Mesendoderm (in vitro differentiated cells): ENCODE data around the gene CTBP1.

Source experiments
- DNase-seq: peaks from one replicate; pipeline ENCODE4 v3.0.0; 2013
- H2AK5ac ChIP-seq: 2 replicates; pipeline ENCODE4 v1.6.1; 2013; ENCODE audit warnings: low read length, inconsistent platforms
- H2BK120ac ChIP-seq: 2 replicates; pipeline ENCODE4 v1.6.1; 2013; ENCODE audit warnings: low read depth, mild to moderate bottlenecking, low read length, moderate library complexity, mixed read lengths
- H2BK15ac ChIP-seq: replicated peaks from 2 replicates; pipeline ENCODE4 v1.6.1; 2013; ENCODE audit warnings: low read depth, mild to moderate bottlenecking, moderate library complexity
- H2BK5ac ChIP-seq: 2 replicates; pipeline ENCODE4 v1.6.1; 2013; ENCODE audit warnings: low read length, inconsistent platforms
- H3K18ac ChIP-seq: 2 replicates; pipeline ENCODE4 v1.6.1; 2013; ENCODE audit warnings: mild to moderate bottlenecking, low read length, mixed read lengths
- H3K23ac ChIP-seq: one replicate; pipeline ENCODE4 v1.6.1; 2013; ENCODE audit warnings: low read length
- H3K27ac ChIP-seq: 2 replicates; pipeline ENCODE4 v1.5.1; 2013; ENCODE audit warnings: low read depth, mild to moderate bottlenecking, inconsistent platforms, low read length, moderate library complexity
- H3K27me3 ChIP-seq: 2 replicates; pipeline ENCODE4 v1.6.1; 2013; ENCODE audit warnings: low read length, control low read depth, mild to moderate bottlenecking, inconsistent platforms; ENCODE audit not compliant: insufficient read depth, poor library complexity
- H3K36me3 ChIP-seq: 2 replicates; pipeline ENCODE4 v1.6.1; 2013; ENCODE audit warnings: low read length, inconsistent platforms; ENCODE audit not compliant: control insufficient read depth, insufficient read depth
- H3K4ac ChIP-seq: one replicate; pipeline ENCODE4 v1.6.1; 2013; ENCODE audit warnings: low read depth, mild to moderate bottlenecking, low read length, moderate library complexity
- H3K4me1 ChIP-seq: 2 replicates; pipeline ENCODE4 v1.6.1; 2013; ENCODE audit warnings: low read depth, low read length, inconsistent platforms; ENCODE audit not compliant: control insufficient read depth
- H3K4me2 ChIP-seq: 2 replicates; pipeline ENCODE4 v1.6.1; 2013; ENCODE audit warnings: low read length
- H3K4me3 ChIP-seq: 2 replicates; pipeline ENCODE4 v1.5.1; 2013; ENCODE audit warnings: mild to moderate bottlenecking, low read length
- H3K56ac ChIP-seq: one replicate; pipeline ENCODE4 v1.6.1; 2013; ENCODE audit warnings: low read length
- H3K79me1 ChIP-seq: 2 replicates; pipeline ENCODE4 v1.6.1; 2013; ENCODE audit warnings: low read length, inconsistent platforms
- H3K79me2 ChIP-seq: 2 replicates; pipeline ENCODE4 v1.6.1; 2013; ENCODE audit warnings: mild to moderate bottlenecking, low read length; ENCODE audit not compliant: control insufficient read depth, insufficient read depth
- H3K9ac ChIP-seq: 2 replicates; pipeline ENCODE4 v1.6.1; 2013; ENCODE audit warnings: low read length, inconsistent platforms
- H4K5ac ChIP-seq: one replicate; pipeline ENCODE4 v1.6.1; 2013; ENCODE audit warnings: low read length
- H4K8ac ChIP-seq: one replicate; pipeline ENCODE4 v1.6.1; 2013; ENCODE audit warnings: low read depth, mild to moderate bottlenecking, control low read depth, low read length, moderate library complexity
- WGBS: extraction: QIAGEN DNeasy Blood & Tissue Kit; methylation state at CpG from one replicate; pipeline ENCODE4 v1.1.7; 2013; ENCODE audit warnings: low lambda C conversion rate, missing lambda C conversion rate; ENCODE audit not compliant: insufficient coverage; ENCODE audit errors: extremely low coverage; 5-methylcytosine and 5-hydroxymethylcytosine counted together

Gene CTBP1

DNA sequence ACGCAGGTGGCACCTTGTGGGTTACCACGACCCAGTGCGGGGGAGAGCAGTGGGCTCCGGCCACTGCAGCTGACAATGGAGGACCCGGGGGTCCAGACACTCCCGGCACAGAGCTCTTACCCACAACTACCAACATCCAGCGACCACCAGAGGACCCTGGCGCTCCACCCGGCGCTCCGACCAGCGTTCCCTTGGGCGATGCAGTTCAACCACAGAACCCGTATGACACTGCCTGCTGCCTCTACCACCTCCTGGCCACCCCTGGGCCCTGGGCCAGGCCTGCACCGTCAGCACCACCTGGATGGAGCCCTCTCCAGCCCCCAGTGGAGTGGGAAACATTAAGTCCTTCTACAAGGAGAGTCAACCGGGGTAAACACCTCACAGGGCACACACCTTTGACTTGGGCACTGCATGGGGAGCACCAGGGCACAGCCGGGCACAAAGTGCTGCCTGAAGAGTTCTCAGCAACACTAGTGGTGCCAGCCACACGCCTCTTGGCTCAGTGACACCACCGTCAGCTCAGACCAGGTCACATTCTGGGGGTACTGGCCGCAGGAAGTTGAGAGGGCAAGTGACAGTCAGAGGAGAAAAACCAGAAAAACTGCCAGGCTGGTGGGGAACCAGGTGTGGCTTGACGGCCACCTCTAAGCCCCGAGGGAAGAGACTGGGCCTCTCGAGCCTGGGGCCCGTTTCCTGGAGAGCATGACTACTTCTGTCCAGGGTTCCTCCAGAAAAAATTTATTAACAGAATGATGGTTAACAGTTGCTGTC is 2.6 kb downstream of the CTBP1 start:
- Histone ChIP-seq H3K27ac (no peak overlapping the region), H3K4me2 (no peak overlapping the region)

DNA sequence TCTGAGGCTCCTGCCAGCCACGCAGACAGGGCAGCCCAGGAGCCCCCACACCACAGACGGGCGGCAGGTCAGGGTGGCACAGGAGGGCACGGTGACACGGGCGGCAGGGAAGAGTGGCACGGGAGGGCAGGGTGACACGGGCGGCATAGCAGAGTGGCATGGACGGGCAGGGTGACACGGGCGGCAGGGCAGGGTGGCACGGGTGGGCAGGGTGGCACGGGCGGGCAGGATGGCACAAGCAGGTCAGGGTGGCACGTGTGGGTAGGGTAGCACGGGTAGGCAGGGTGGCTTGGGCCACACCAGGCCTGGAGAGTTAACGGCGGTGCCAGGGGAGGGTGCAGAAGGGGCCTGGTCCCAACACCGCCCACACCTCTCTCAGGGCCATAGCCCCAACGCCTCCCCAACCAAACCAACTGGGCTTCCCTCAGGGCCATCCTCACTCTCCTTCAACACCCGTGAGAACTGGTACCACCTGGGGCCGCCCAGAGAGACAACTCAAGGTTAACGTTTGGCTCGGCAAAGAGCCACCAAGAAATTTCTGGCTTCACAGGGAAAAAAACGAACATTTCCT is 3.4 kb downstream of the CTBP1 start:
- H3K23ac ChIP-seq: no peak overlapping the region
- peaks cover 5% of the 10 kb centered on the region for H3K4me1 ChIP-seq
- H3K4me2 ChIP-seq: no peak overlapping the region
- peaks cover 20% of the 10 kb centered on the region for H3K79me1 ChIP-seq
- H3K79me2 ChIP-seq: peaks cover 71% of the 10 kb centered on the region
- H3K56ac ChIP-seq: peak overlapping the region; percentile 60
- no peak overlapping the region for H4K5ac ChIP-seq
- WGBS: no CpG with 5 or more reads among the region's 26 CpGs
- H2BK120ac ChIP-seq: no peak overlapping the region
- H3K27me3 ChIP-seq: no peaks in the 10 kb centered on the region
- no peak overlapping the region for H2AK5ac ChIP-seq
- H3K4me3 ChIP-seq: no peak overlapping the region
- no peak overlapping the region for H2BK15ac ChIP-seq
- H3K27ac ChIP-seq: no peak overlapping the region
- H3K36me3 ChIP-seq: no peaks in the 10 kb centered on the region
- no peak overlapping the region for H3K4ac ChIP-seq
- H3K9ac ChIP-seq: no peak overlapping the region
- DNase-seq: no peak
- H3K18ac ChIP-seq: no peak overlapping the region
- H2BK5ac ChIP-seq: no peak overlapping the region
- H4K8ac ChIP-seq: no peak overlapping the region

More for the DNA sequence above, 2.6 kb downstream of the CTBP1 start:
- H3K36me3 ChIP-seq: no peaks in the 10 kb centered on the region
- no peak overlapping the region for H2BK5ac ChIP-seq
- H3K4me3 ChIP-seq: no peak overlapping the region
- H4K8ac ChIP-seq: no peak overlapping the region
- H4K5ac ChIP-seq: no peak overlapping the region
- peak overlapping the region; percentile 98 for H3K9ac ChIP-seq
- no peak overlapping the region for H3K4ac ChIP-seq
- H2BK15ac ChIP-seq: no peak overlapping the region
- DNase-seq: no peak
- H3K56ac ChIP-seq: peak overlapping the region; percentile 96
- peaks cover 64% of the 10 kb centered on the region for H3K79me2 ChIP-seq
- peaks cover 5% of the 10 kb centered on the region for H3K4me1 ChIP-seq
- H3K27me3 ChIP-seq: no peaks in the 10 kb centered on the region
- no CpG with 5 or more reads among the region's 24 CpGs for WGBS
- H3K23ac ChIP-seq: no peak overlapping the region
- H2AK5ac ChIP-seq: no peak overlapping the region
- no peak overlapping the region for H3K18ac ChIP-seq
- peaks cover 15% of the 10 kb centered on the region for H3K79me1 ChIP-seq
- H2BK120ac ChIP-seq: no peak overlapping the region

DNA sequence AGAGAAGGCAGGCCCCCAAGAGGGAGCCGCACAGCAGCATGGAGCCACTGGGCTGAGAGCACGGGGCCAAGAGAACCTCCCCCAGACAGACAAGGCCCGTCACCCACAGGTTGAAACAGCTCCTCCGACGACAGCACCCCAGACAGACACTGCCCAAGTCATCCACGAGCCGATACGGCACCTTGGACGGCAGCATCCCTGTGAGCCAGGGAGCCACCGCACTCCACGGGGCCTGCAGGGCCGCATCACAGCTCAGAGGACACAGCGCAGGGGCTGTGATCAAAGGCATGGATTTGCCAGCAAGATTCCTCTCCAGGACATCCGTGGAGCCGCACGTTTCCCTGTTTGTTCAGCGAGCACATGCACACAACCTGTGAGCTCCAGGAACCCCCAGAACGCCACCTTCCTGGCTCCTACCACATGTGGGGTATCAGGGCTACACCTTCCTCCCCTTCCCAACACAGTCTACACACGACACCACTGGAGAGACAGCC is 3.9 kb downstream of the CTBP1 start:
- H4K8ac ChIP-seq: no peak overlapping the region
- no peak overlapping the region for H2BK120ac ChIP-seq
- H3K79me1 ChIP-seq: peaks cover 19% of the 10 kb centered on the region
- no CpG with 5 or more reads among the region's 19 CpGs for WGBS
- no peak overlapping the region for H3K18ac ChIP-seq
- no peak overlapping the region for H3K9ac ChIP-seq
- H4K5ac ChIP-seq: no peak overlapping the region
- DNase-seq: no peak
- H2AK5ac ChIP-seq: no peak overlapping the region
- H3K4ac ChIP-seq: no peak overlapping the region
- no peak overlapping the region for H2BK5ac ChIP-seq
- no peak overlapping the region for H3K56ac ChIP-seq
- H3K23ac ChIP-seq: peak overlapping the region; percentile 66
- H3K79me2 ChIP-seq: peaks cover 71% of the 10 kb centered on the region
- no peak overlapping the region for H2BK15ac ChIP-seq
- H3K4me1 ChIP-seq: peaks cover 5% of the 10 kb centered on the region
- H3K27ac ChIP-seq: no peak overlapping the region
- no peaks in the 10 kb centered on the region for H3K27me3 ChIP-seq
- no peak overlapping the region for H3K4me3 ChIP-seq
- no peak overlapping the region for H3K4me2 ChIP-seq
- no peaks in the 10 kb centered on the region for H3K36me3 ChIP-seq

DNA sequence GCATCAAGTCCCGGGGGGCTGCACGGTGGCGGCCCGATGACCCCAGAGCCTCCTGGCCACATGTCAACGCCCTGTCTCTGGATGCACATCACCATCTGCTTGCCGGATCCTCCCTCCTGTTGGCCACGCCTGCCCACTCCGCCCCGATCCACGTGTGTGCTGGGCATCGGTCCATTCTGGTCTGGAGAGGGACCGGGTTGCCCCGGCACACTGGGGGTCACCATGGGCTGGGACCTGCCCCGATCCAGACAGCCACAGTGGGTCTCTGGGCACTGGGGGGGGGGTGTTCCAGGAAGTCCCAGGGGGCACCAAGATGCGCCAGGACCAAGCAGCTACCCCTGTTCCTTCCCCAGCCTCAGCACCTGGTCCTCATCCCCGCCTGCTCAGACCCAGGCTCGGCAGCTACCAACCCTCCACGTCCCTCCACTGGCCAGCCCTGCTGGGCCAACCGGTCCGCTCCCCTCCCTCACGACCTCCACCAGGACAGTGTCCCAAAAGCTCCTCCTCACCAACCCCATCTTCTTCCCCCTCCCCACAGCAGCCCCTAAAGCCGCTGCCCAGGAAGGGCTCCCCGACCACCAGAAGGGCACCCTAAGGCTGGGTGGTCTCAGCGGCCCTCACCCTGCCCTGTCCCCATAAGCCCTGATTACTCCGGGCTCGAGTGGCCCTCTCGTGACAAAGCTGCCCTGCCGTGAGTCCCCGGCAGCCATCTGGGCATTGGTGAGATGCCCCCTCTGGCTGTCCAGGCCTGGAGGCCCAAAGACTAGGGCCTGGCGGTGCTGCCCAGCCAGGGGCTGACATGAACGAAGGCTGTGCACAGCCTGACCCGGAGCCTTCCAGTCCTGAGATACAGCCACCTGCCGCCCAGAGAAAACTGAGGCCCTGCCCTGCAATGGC is 4.6 kb downstream of the CTBP1 start:
- Histone ChIP-seq H2BK5ac (no peak overlapping the region), H3K4me1 (peaks cover 5% of the 10 kb centered on the region), H3K4ac (no peak overlapping the region), H3K79me2 (peaks cover 76% of the 10 kb centered on the region), H4K8ac (no peak overlapping the region), H2BK120ac (no peak overlapping the region), H3K27me3 (no peaks in the 10 kb centered on the region), H3K9ac (no peak overlapping the region), H3K18ac (no peak overlapping the region), H4K5ac (no peak overlapping the region), H2AK5ac (no peak overlapping the region), H3K27ac (no peak overlapping the region), H3K36me3 (peaks cover 3% of the 10 kb centered on the region), H3K56ac (no peak overlapping the region), H3K4me3 (no peak overlapping the region), H2BK15ac (no peak overlapping the region), H3K4me2 (no peak overlapping the region), H3K79me1 (peaks cover 22% of the 10 kb centered on the region), H3K23ac (no peak overlapping the region)
- no CpG with 5 or more reads among the region's 33 CpGs for WGBS
- no peak for DNase-seq

DNA sequence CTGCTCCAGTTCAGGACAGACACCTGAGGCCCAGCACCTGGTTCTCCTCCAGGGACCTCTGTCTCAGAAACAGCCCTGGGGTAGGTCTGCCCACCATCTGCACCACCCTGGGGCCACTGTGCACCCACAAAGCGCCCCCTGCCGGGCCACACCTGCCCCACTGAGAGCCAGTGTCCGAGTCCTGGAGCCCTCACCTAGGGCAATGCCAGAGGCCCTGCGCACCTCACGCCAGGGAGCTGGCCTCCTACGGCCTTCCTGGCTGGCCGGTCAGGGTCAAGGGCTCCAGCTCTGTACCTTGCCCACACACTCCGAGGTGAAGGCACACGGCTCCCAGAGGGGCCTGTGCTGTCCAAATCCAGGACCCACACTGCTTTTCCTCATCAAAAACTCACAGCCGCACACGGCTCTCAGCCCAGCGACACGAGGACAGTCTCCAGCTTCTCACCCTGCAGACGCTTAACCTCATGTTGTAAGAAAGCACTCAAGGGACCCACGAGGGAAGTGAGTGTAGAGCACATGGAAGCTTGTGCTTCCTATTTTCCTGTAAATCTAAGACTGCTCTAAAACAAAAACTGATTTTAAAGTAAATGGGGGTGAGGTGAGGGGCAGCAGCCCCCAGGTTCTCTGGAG is 5.4 kb downstream of the CTBP1 start:
- Histone ChIP-seq H3K9ac (no peak overlapping the region), H3K36me3 (peaks cover 3% of the 10 kb centered on the region), H2BK15ac (no peak overlapping the region), H3K4me1 (peaks cover 5% of the 10 kb centered on the region), H2BK5ac (no peak overlapping the region), H4K8ac (no peak overlapping the region), H3K27ac (no peak overlapping the region), H3K23ac (no peak overlapping the region), H4K5ac (no peak overlapping the region), H2BK120ac (no peak overlapping the region), H3K79me2 (peaks cover 76% of the 10 kb centered on the region), H3K4me3 (no peak overlapping the region), H3K18ac (no peak overlapping the region), H3K4me2 (no peak overlapping the region), H3K56ac (no peak overlapping the region), H3K27me3 (no peaks in the 10 kb centered on the region), H3K79me1 (peaks cover 24% of the 10 kb centered on the region), H2AK5ac (no peak overlapping the region), H3K4ac (no peak overlapping the region)
- DNase-seq: no peak
- no CpG with 5 or more reads among the region's 15 CpGs for WGBS
